GM23338 (cell line): ENCODE results near the gene PAPPA2. TPM values are rescaled to one million over a fixed set of nuclear protein-coding genes. Genes with fewer than 3 reads are reported as not detected.

ENCODE experiments used
- ATAC-seq: fragments of 200-7000 bp; cut with Tn5 transposase; 3 replicates; pipeline ENCODE4 v1.9.1; 2020
- DNase-seq: peaks from one replicate; pipeline ENCODE4 v3.0.0-alpha.2; 2015; ENCODE audit warnings: low spot score
- H2AFZ ChIP-seq: fragments of 200-600 bp; sonication (generic); 2 replicates; pipeline ENCODE4 v1.8.0; 2016; ENCODE audit warnings: antibody characterized with exemption, mild to moderate bottlenecking, moderate library complexity
- H3F3A ChIP-seq: fragments of 200-600 bp; sonication (generic); replicated peaks from 2 replicates; pipeline ENCODE4 v1.8.0; 2017; ENCODE audit warnings: antibody characterized with exemption, mixed run types, low read depth
- H3K27ac ChIP-seq: fragments of 200-600 bp; sonication (generic); 2 replicates; pipeline ENCODE4 v1.6.1; 2016; ENCODE audit warnings: low read depth
- H3K27me3 ChIP-seq: fragments of 200-600 bp; sonication (generic); 2 replicates; pipeline ENCODE4 v1.8.0; 2016; ENCODE audit warnings: mild to moderate bottlenecking, mixed run types, moderate library complexity; ENCODE audit not compliant: insufficient read depth
- H3K36me3 ChIP-seq: fragments of 200-600 bp; sonication (generic); 2 replicates; pipeline ENCODE4 v1.8.0; 2016; ENCODE audit warnings: mild to moderate bottlenecking; ENCODE audit not compliant: insufficient read depth
- H3K4me1 ChIP-seq: fragments of 200-600 bp; sonication (generic); 2 replicates; pipeline ENCODE4 v1.8.0; 2016; ENCODE audit warnings: mild to moderate bottlenecking, moderate library complexity; ENCODE audit not compliant: insufficient read depth
- H3K4me2 ChIP-seq: fragments of 200-600 bp; sonication (generic); 2 replicates; pipeline ENCODE4 v1.7.1; 2017; ENCODE audit warnings: mixed run types
- H3K4me3 ChIP-seq: fragments of 200-600 bp; sonication (generic); 2 replicates; pipeline ENCODE4 v1.6.1; 2016; ENCODE audit warnings: mixed run types
- H3K79me2 ChIP-seq: fragments of 200-600 bp; sonication (generic); replicated peaks from 2 replicates; pipeline ENCODE4 v1.8.0; 2017; ENCODE audit warnings: mild to moderate bottlenecking; ENCODE audit not compliant: insufficient read depth
- H3K9me2 ChIP-seq: fragments of 200-600 bp; sonication (generic); 2 replicates; pipeline ENCODE4 v1.8.0; 2017; ENCODE audit not compliant: insufficient read depth
- H4K20me1 ChIP-seq: fragments of 200-600 bp; sonication (generic); replicated peaks from 2 replicates; pipeline ENCODE4 v1.8.0; 2017; ENCODE audit warnings: mild to moderate bottlenecking; ENCODE audit not compliant: insufficient read depth
- H3K27ac Mint-ChIP-seq: 2 replicates; pipeline ENCODE4 v1.8.0; 2020; ENCODE audit warnings: inconsistent platforms, mild to moderate bottlenecking, moderate library complexity, mixed read lengths
- H3K27me3 Mint-ChIP-seq: 3 replicates; pipeline ENCODE4 v1.8.0; 2022; ENCODE audit warnings: low read depth, mild to moderate bottlenecking, moderate library complexity, mixed read lengths, inconsistent platforms; ENCODE audit not compliant: insufficient read depth, poor library complexity
- H3K36me3 Mint-ChIP-seq: 3 replicates; pipeline ENCODE4 v1.8.0; 2021; ENCODE audit warnings: low read depth, mild to moderate bottlenecking, inconsistent platforms, moderate library complexity, mixed read lengths
- H3K4me1 Mint-ChIP-seq: 3 replicates; pipeline ENCODE4 v1.8.0; 2020; ENCODE audit warnings: mild to moderate bottlenecking, inconsistent platforms, mixed read lengths
- H3K4me3 Mint-ChIP-seq: 3 replicates; pipeline ENCODE4 v1.8.0; 2021; ENCODE audit warnings: moderate library complexity, mild to moderate bottlenecking, inconsistent platforms, mixed read lengths
- H3K9me3 Mint-ChIP-seq: 3 replicates; pipeline ENCODE4 v1.8.0; 2020; ENCODE audit warnings: moderate library complexity, mild to moderate bottlenecking, inconsistent platforms, mixed read lengths
- CREB1 ChIP-seq: fragments of 250-450 bp; sonication (Bioruptor Pico); IDR thresholded peaks from 2 replicates; pipeline ENCODE4 v1.5.0; 2020; ENCODE audit warnings: low read depth, mild to moderate bottlenecking, moderate library complexity
- CTCF ChIP-seq, 2 experiments: fragments of 200-600 bp in 1 of 2; sonication (generic) in 1 of 2; conservative IDR thresholded peaks; 2 replicates each; pipeline versions ENCODE4 v1.5.1 to v1.6.1; 2016 to 2017; ENCODE audit warnings: antibody characterized with exemption in 2 of 2, low read depth in 2 of 2, mild to moderate bottlenecking in 2 of 2, moderate library complexity in 1 of 2
- ETS1 ChIP-seq: IDR thresholded peaks from 2 replicates; pipeline ENCODE4 v1.6.1; 2016; ENCODE audit warnings: antibody characterized with exemption
- EZH2 ChIP-seq: fragments of 200-600 bp; sonication (generic); IDR thresholded peaks from one replicate; pipeline ENCODE4 v1.8.0; 2017; ENCODE audit warnings: antibody characterized with exemption, mild to moderate bottlenecking, low read depth; ENCODE audit not compliant: unreplicated experiment
- EZH2phosphoT487 ChIP-seq: fragments of 200-600 bp; sonication (generic); IDR thresholded peaks from one replicate; pipeline ENCODE4 v1.8.1; 2018; ENCODE audit warnings: antibody characterized with exemption; ENCODE audit not compliant: unreplicated experiment
- JUNB ChIP-seq: IDR thresholded peaks from one replicate; pipeline ENCODE4 v1.6.1; 2016; ENCODE audit warnings: antibody characterized with exemption; ENCODE audit not compliant: unreplicated experiment
- NANOG ChIP-seq: IDR thresholded peaks from 2 replicates; pipeline ENCODE4 v1.6.1; 2016; ENCODE audit warnings: antibody characterized with exemption, borderline replicate concordance
- POLR2AphosphoS5 ChIP-seq: IDR thresholded peaks from 2 replicates; pipeline ENCODE4 v1.6.1; 2016; ENCODE audit warnings: antibody characterized with exemption, low read depth
- REST ChIP-seq: IDR thresholded peaks from one replicate; pipeline ENCODE4 v1.6.1; 2018; ENCODE audit warnings: antibody characterized with exemption; ENCODE audit not compliant: unreplicated experiment
- STAT1 ChIP-seq: IDR thresholded peaks from one replicate; pipeline ENCODE4 v1.6.1; 2016; ENCODE audit warnings: antibody characterized with exemption; ENCODE audit not compliant: unreplicated experiment
- ZNF114 ChIP-seq: fragments of 250-450 bp; sonication (Bioruptor Pico); IDR thresholded peaks from 2 replicates; pipeline ENCODE4 v1.5.0; 2020; ENCODE audit warnings: mild to moderate bottlenecking, moderate library complexity
- ZNF331 ChIP-seq: fragments of 250-450 bp; sonication (Bioruptor Pico); IDR thresholded peaks from 2 replicates; pipeline ENCODE4 v1.5.0; 2020; ENCODE audit warnings: low read depth, mild to moderate bottlenecking, moderate library complexity
- polyA plus RNA-seq: library from polyadenylated mRNA; unstranded; fragments of >200 nt; fragmentation: Nextera tagmentation; extraction: Ambion mirVana; gene quantifications from 2 replicates; pipeline ENCODE4 v1.2.1, GENCODE V29; 2016
- total RNA-seq: library from RNA; depleted of rRNA; stranded (reverse); fragments of >200 nt; shearing (Covaris generic); gene quantifications from 2 replicates; pipeline ENCODE4 v1.2.3, GENCODE V29; 2014
- TF ChIP-seq, protein P1 (sequence below): fragments of 250-450 bp; sonication (Bioruptor Pico); IDR thresholded peaks from 2 replicates; pipeline ENCODE4 v1.5.0; 2020; ENCODE audit warnings: mild to moderate bottlenecking, moderate library complexity

The PAPPA2 gene
- total and polyA plus RNA-seq, 2 experiments from 2014 or later = 1.4 to 1.7 TPM

GRCh38 chr1:176566004-176566975 is 103.3 kb downstream of the PAPPA2 start:
- Histone ChIP-seq H3K4me2 (no peak overlapping the region), H3K4me3 (no peak overlapping the region), H3K79me2 (no peaks in the 10 kb centered on the region), H3K27me3 (no peaks in the 10 kb centered on the region), H3K4me1 (no peaks in the 10 kb centered on the region), H3F3A (no peaks in the 10 kb centered on the region), H3K36me3 (no peaks in the 10 kb centered on the region), H4K20me1 (no peaks in the 10 kb centered on the region), H2AFZ (no peak overlapping the region), H3K9me2 (0 out of 2 replicates have a peak, but pooled peaks cover 4% of the 10 kb centered on the region), H3K27ac (no peak overlapping the region)
- no peak for TF ChIP-seq ZNF114 (CRISPR knock-in tag)
- no peak for TF ChIP-seq JUNB
- TF ChIP-seq EZH2 = no peak
- TF ChIP-seq ETS1 = no peak
- no peak for TF ChIP-seq CTCF (conservative IDR thresholded peaks at IDR 0.05; ENCODE audit: low read depth in 2 of 2)
- TF ChIP-seq, protein P1, sequence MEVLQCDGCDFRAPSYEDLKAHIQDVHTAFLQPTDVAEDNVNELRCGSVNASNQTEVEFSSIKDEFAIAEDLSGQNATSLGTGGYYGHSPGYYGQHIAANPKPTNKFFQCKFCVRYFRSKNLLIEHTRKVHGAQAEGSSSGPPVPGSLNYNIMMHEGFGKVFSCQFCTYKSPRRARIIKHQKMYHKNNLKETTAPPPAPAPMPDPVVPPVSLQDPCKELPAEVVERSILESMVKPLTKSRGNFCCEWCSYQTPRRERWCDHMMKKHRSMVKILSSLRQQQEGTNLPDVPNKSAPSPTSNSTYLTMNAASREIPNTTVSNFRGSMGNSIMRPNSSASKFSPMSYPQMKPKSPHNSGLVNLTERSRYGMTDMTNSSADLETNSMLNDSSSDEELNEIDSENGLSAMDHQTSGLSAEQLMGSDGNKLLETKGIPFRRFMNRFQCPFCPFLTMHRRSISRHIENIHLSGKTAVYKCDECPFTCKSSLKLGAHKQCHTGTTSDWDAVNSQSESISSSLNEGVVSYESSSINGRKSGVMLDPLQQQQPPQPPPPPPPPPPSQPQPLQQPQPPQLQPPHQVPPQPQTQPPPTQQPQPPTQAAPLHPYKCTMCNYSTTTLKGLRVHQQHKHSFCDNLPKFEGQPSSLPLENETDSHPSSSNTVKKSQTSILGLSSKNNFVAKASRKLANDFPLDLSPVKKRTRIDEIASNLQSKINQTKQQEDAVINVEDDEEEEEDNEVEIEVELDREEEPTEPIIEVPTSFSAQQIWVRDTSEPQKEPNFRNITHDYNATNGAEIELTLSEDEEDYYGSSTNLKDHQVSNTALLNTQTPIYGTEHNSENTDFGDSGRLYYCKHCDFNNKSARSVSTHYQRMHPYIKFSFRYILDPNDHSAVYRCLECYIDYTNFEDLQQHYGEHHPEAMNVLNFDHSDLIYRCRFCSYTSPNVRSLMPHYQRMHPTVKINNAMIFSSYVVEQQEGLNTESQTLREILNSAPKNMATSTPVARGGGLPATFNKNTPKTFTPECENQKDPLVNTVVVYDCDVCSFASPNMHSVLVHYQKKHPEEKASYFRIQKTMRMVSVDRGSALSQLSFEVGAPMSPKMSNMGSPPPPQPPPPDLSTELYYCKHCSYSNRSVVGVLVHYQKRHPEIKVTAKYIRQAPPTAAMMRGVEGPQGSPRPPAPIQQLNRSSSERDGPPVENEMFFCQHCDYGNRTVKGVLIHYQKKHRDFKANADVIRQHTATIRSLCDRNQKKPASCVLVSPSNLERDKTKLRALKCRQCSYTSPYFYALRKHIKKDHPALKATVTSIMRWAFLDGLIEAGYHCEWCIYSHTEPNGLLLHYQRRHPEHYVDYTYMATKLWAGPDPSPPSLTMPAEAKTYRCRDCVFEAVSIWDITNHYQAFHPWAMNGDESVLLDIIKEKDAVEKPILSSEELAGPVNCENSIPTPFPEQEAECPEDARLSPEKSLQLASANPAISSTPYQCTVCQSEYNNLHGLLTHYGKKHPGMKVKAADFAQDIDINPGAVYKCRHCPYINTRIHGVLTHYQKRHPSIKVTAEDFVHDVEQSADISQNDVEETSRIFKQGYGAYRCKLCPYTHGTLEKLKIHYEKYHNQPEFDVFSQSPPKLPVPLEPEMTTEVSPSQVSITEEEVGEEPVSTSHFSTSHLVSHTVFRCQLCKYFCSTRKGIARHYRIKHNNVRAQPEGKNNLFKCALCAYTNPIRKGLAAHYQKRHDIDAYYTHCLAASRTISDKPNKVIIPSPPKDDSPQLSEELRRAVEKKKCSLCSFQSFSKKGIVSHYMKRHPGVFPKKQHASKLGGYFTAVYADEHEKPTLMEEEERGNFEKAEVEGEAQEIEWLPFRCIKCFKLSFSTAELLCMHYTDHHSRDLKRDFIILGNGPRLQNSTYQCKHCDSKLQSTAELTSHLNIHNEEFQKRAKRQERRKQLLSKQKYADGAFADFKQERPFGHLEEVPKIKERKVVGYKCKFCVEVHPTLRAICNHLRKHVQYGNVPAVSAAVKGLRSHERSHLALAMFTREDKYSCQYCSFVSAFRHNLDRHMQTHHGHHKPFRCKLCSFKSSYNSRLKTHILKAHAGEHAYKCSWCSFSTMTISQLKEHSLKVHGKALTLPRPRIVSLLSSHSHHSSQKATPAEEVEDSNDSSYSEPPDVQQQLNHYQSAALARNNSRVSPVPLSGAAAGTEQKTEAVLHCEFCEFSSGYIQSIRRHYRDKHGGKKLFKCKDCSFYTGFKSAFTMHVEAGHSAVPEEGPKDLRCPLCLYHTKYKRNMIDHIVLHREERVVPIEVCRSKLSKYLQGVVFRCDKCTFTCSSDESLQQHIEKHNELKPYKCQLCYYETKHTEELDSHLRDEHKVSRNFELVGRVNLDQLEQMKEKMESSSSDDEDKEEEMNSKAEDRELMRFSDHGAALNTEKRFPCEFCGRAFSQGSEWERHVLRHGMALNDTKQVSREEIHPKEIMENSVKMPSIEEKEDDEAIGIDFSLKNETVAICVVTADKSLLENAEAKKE (CRISPR knock-in tag) = no peak
- TF ChIP-seq POLR2AphosphoS5 = no peak
- TF ChIP-seq STAT1 = no peak
- no peak for TF ChIP-seq ZNF331
- TF ChIP-seq NANOG = no peak
- TF ChIP-seq REST = no peak
- no peak for TF ChIP-seq CREB1 (CRISPR knock-in tag)
- no peak for TF ChIP-seq EZH2phosphoT487
- no peak for DNase-seq
- H3K36me3 Mint-ChIP-seq = no peaks in the 10 kb centered on the region
- H3K27me3 Mint-ChIP-seq = peaks cover 5% of the 10 kb centered on the region
- no peak overlapping the region for H3K27ac Mint-ChIP-seq
- H3K4me3 Mint-ChIP-seq = no peak overlapping the region
- no peak for ATAC-seq
- H3K4me1 Mint-ChIP-seq = peaks cover 4% of the 10 kb centered on the region; the same call in 2 of the 3 replicates
- H3K9me3 Mint-ChIP-seq = no peaks in the 10 kb centered on the region; the same call in 2 of the 3 replicates
